ENCODE results near the gene DLL1.

DLL1 gene

GRCh38 chr6:170295510-170296422 is 4.9 kb upstream of the DLL1 start:
- no peak for DNase-seq

GRCh38 chr6:170294813-170295509 is 4.1 kb upstream of the DLL1 start:
- no peak for DNase-seq

GRCh38 chr6:170294298-170294730 is 3.4 kb upstream of the DLL1 start:
- no peak for DNase-seq

- DNase-seq = no peak
Observed at GRCh38 chr6:170293341-170294231, 2.7 kb upstream of the DLL1 start.

- no peak for DNase-seq
Observed at GRCh38 chr6:170292407-170293158, 1.7 kb upstream of the DLL1 start.

- DNase-seq = no peak
Observed at GRCh38 chr6:170292111-170292406, 1.2 kb upstream of the DLL1 start.

- no peak for DNase-seq
Observed at GRCh38 chr6:170291271-170292110, 613 bp upstream of the DLL1 start.

- no peak for DNase-seq
Observed at GRCh38 chr6:170289951-170290295, 955 bp downstream of the DLL1 start.

GRCh38 chr6:170289180-170289931 is 1.5 kb downstream of the DLL1 start:
- no peak for DNase-seq

- DNase-seq = no peak
Observed at GRCh38 chr6:170288852-170289179, 2.1 kb downstream of the DLL1 start.

GRCh38 chr6:170288091-170288631 is 2.7 kb downstream of the DLL1 start:
- DNase-seq = no peak

- no peak for DNase-seq
Observed at GRCh38 chr6:170287371-170287876, 3.5 kb downstream of the DLL1 start.

GRCh38 chr6:170286934-170287265 is 4.0 kb downstream of the DLL1 start:
- no peak for DNase-seq

- no peak for DNase-seq
Observed at GRCh38 chr6:170286246-170286933, 4.5 kb downstream of the DLL1 start.

- DNase-seq = no peak
Observed at GRCh38 chr6:170285482-170285881, 5.4 kb downstream of the DLL1 start.

GRCh38 chr6:170284866-170285469 is 5.9 kb downstream of the DLL1 start:
- no peak for DNase-seq

GRCh38 chr6:170284126-170284773 is 6.6 kb downstream of the DLL1 start:
- DNase-seq = no peak

- DNase-seq = no peak
Observed at GRCh38 chr6:170283212-170284081, 7.4 kb downstream of the DLL1 start.

All from activated CD4-positive, alpha-beta T cell treated with anti-CD3 and anti-CD28 coated beads, Interleukin-2, amount 50 U/mL, for 16 hours (primary cell).